Stimulated activated effector memory CD8-positive, alpha-beta T cell treated with anti-CD3 and anti-CD28 coated beads, Interleukin-12 subunit alpha, Interleukin-12 subunit beta, amount 100 ng/mL, for 72 hours (primary cell): ENCODE results near the gene OPA1.

Experiments used
- ATAC-seq: fragments of 150-1000 bp; cut with Tn5 transposase; 2 replicates; pipeline ENCODE4 v1.10.0; 2021
- DNase-seq, 2 donors: peaks; one replicate each; pipeline ENCODE4 v3.0.0; 2021 to 2022; ENCODE audit warnings: low spot score in 2 of 2
- H3K27ac Mint-ChIP-seq: one replicate; pipeline ENCODE4 v1.8.0; 2022; ENCODE audit warnings: mild to moderate bottlenecking, mixed read lengths
- H3K36me3 Mint-ChIP-seq: one replicate; pipeline ENCODE4 v1.8.0; 2022; ENCODE audit warnings: mild to moderate bottlenecking, mixed read lengths
- H3K4me1 Mint-ChIP-seq: one replicate; pipeline ENCODE4 v1.8.0; 2022; ENCODE audit warnings: mixed read lengths
- H3K4me3 Mint-ChIP-seq: one replicate; pipeline ENCODE4 v1.8.0; 2022; ENCODE audit warnings: mild to moderate bottlenecking, mixed read lengths
- H3K9me3 Mint-ChIP-seq: one replicate; pipeline ENCODE4 v1.8.0; 2022; ENCODE audit warnings: mixed read lengths

The OPA1 gene

DNA sequence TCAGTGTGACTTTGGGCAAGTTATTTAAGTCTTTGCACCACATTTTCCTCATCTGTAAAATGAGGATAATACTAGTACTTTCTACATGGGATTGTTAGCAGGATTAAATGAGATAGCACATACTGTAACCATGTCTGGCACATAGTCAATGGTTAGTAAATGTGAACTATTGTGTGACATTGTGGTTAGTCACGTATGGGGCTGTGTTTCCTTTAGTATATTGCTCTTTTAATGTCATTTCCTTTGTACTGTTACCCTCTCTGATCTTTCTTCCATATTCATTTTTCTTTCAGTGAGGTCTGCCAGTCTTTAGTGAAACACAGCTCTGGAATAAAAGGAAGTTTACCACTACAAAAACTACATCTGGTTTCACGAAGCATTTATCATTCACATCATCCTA, 21.4 kb downstream of the OPA1 start:
- Mint-ChIP-seq H3K9me3 (peaks cover 2% of the 10 kb centered on the region), H3K4me1 (peaks cover 25% of the 10 kb centered on the region), H3K4me3 (no peak overlapping the region), H3K27ac (peak overlapping the region; percentile 30), H3K36me3 (peaks cover 52% of the 10 kb centered on the region)
- peak; percentile 60 for ATAC-seq
- no peak for DNase-seq

DNA sequence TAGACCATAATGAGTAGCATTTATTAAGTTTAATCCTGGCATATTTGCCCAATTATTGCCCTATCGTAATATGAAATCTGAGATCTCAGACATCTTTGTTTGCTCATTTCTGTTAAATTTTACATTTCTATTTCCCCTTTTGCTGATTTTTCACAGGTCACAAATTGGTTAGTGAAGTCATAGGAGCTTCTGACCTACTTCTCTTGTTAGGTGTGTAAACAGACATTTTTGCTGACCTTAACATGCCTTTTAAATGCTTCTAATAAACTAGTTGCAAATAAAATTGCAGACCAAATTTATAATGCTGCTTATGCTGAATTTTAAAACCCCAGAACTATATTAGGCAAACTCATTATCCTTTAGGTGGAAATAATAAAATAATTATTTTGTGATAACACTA, 24.6 kb downstream of the OPA1 start:
- DNase-seq, result no peak
- no peak for ATAC-seq
- Mint-ChIP-seq H3K27ac (no peak overlapping the region), H3K4me3 (no peak overlapping the region), H3K4me1 (peaks cover 42% of the 10 kb centered on the region), H3K9me3 (no peaks in the 10 kb centered on the region), H3K36me3 (peaks cover 84% of the 10 kb centered on the region)

DNA sequence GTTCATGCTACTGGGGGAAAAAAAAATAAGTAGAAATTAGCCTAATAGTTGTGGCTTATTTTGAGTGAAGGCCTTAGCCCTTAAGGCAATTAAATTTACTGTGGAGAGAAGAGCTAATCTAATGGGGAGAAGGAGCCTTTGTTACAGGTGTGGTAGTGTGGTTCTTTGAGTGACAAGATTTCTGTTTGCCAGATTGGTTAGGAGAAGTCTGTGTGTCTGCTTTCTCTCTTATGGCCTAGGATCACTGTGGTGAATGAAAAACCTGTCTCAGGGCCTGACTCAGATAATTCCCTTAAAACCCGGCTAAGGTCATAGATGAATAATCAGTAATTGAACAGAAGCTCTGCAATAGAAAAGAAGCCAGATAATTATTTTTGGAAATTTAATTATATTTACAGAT, 27.0 kb downstream of the OPA1 start:
- Mint-ChIP-seq H3K4me1 (peaks cover 37% of the 10 kb centered on the region), H3K9me3 (no peaks in the 10 kb centered on the region), H3K36me3 (peaks cover 98% of the 10 kb centered on the region), H3K4me3 (no peak overlapping the region), H3K27ac (peak overlapping the region; percentile 13)
- ATAC-seq (peak; percentile 73), DNase-seq (no peak)

DNA sequence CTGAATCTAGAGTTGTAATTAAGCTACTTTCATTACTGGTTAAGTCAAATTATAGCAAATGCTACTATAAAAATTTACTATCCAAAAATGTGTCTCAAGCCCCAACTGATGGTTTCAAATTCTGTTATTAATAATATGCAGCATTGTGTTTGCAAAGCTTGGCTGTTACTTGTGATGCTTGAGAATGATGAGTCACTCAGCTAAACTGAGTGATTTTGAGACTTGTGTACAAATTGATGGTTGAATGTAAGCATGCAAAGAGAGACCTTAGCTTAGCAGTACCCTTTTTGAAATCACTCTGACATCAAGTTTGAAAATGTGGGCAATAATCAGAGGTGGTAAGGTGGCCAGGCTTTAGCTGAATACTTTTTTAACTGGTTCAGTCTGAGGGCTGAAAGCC, 27.6 kb downstream of the OPA1 start:
- ATAC-seq (peak; percentile 98), DNase-seq (no peak)
- Mint-ChIP-seq H3K36me3 (peaks cover 98% of the 10 kb centered on the region), H3K4me1 (peaks cover 37% of the 10 kb centered on the region), H3K27ac (peak overlapping the region; percentile 13), H3K9me3 (no peaks in the 10 kb centered on the region), H3K4me3 (no peak overlapping the region)

DNA sequence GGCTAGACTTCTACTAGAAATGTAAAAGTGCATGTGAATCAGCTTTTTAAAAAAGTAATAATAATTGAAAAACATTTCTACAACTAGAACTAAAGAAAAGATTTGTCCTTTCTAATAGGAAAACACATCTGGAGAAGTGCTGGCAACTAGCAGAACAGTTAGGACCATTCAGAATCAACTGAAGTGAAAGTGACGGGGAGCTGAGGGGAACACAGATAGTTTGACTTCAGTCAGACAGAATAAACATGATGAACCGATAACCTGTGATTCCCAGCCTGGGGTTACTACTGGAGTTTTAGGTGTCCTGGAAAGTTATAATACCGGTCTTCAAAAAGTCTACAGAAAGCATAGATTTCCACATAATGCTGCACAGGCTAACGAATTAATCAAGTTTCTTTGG, 28.1 kb downstream of the OPA1 start:
- H3K27ac Mint-ChIP-seq, result peak overlapping the region; percentile 13
- peaks cover 37% of the 10 kb centered on the region for H3K4me1 Mint-ChIP-seq
- ATAC-seq (no peak), DNase-seq (no peak)
- H3K9me3 Mint-ChIP-seq, result no peaks in the 10 kb centered on the region
- peaks cover 98% of the 10 kb centered on the region for H3K36me3 Mint-ChIP-seq
- no peak overlapping the region for H3K4me3 Mint-ChIP-seq

DNA sequence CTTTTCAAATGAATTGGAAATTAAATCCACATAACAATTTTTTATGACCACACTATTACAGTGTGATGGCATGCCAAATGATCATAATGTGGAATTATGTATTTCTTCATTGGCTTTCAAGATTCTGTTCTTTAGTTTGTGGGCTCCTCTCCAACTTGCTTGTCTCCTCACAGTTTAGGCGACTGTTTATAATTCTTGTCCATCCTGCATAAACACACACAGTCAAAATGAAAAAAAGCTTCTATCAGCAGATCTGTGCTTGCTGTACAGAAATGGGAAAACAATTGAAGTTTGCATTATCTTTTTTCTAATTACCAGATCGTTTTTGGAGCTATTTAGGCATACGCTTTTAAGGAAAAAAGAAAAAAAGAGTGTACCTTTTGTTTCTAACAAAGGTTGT, 37.0 kb downstream of the OPA1 start:
- H3K4me3 Mint-ChIP-seq, result no peak overlapping the region
- no peak overlapping the region for H3K27ac Mint-ChIP-seq
- H3K36me3 Mint-ChIP-seq, result peaks cover 61% of the 10 kb centered on the region
- no peaks in the 10 kb centered on the region for H3K4me1 Mint-ChIP-seq
- DNase-seq (no peak), ATAC-seq (no peak)
- no peaks in the 10 kb centered on the region for H3K9me3 Mint-ChIP-seq

DNA sequence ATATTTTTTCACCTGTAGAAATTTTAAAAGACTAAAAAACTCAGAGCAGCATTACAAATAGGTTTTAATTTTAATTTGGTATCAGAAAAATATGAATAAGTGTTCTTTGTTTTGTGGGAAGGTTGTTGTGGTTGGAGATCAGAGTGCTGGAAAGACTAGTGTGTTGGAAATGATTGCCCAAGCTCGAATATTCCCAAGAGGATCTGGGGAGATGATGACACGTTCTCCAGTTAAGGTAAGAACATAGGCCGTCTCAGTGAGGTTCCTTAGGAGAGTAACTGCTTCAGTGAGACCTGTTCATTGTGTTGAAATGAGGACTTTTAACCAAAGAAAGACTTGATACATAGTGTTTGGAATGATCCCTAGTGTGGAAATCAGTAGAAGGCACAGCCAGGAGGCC, 44.8 kb downstream of the OPA1 start:
- Mint-ChIP-seq H3K9me3 (no peaks in the 10 kb centered on the region), H3K36me3 (peaks cover 12% of the 10 kb centered on the region), H3K27ac (no peak overlapping the region), H3K4me3 (no peak overlapping the region), H3K4me1 (no peaks in the 10 kb centered on the region)
- ATAC-seq (no peak), DNase-seq (no peak)

DNA sequence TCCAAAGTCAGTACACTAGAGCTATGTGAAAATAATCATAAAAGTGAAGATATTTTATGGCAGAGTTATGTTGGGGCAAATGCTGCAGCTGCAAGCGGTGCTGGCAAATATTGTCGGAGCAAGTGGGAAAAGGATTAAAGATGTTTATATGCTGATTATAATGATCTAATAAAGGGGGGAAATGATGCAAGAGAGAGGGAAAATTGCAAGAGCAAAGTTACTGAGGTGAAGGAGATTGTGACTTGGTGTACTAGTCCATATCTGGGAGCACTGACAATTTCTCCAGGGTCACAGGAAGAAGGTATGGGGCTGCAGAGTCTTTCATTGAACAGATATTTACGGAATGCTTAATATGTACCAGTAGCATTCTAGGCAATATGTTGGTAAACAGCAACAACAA, 45.8 kb downstream of the OPA1 start:
- Mint-ChIP-seq H3K4me1 (no peaks in the 10 kb centered on the region), H3K36me3 (peaks cover 22% of the 10 kb centered on the region), H3K9me3 (no peaks in the 10 kb centered on the region), H3K27ac (no peak overlapping the region), H3K4me3 (no peak overlapping the region)
- DNase-seq, result no peak
- ATAC-seq, result no peak

DNA sequence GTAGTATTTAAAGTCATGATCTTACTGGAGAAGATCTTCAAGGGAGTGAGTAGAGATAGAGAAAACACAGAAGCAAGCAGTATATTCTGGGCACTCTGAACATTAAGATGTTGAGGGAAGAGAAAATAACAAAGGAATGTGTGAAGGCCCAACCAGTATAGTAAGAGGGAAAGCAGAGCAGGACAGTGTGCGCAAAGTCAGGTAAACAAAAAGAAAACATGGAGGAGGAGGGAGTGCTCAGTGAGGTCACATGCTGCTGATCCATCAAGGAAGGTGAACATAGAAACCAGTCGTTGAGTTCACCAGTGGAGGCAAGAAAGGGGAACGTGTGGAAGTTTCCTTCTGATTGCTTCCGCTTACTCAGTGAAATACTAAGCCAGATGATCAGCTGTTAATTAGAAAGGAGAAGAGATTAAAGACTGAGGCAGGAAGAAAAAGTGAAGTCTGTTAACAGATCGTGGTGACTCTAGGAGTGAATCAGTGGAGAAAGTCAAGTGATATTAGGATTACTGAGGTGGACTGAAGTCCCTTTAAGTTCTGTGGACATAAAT, 47.2 kb downstream of the OPA1 start:
- Mint-ChIP-seq H3K4me1 (no peaks in the 10 kb centered on the region), H3K9me3 (no peaks in the 10 kb centered on the region), H3K4me3 (no peak overlapping the region), H3K27ac (no peak overlapping the region), H3K36me3 (peaks cover 36% of the 10 kb centered on the region)
- ATAC-seq (no peak), DNase-seq (no peak)

DNA sequence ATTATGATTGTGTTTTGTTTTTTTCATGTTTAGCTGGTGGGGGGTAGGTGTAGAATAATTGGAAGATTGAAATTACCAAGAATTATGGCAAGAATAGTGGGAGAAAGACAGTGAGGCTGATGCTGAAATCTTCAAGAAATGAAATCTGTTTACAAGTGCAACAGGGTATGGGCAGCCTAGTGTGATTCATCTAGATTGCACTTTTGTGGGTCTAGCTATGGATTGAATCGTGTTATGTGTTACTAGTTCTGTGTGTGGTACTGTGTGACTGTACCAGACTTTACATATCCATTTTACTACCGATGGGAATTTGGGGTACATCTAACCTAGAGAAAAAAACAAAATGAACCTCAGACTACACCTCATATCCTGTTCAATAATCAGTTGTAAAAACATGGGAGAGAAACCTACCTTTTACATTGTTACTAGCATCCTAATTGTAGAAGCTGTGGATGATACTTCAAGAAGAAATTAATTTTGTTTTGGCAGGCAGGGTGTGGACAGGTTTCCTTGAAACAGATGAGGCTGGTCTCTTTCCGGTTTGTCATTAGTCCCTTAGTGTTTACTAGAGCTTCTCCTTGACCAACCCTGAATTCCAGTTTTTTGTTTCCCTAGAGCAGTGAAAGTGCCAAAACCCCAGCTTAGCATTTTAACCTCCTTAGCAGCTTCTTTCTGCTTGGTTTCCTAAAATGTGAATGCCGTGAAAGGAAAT, 47.9 kb downstream of the OPA1 start:
- H3K27ac Mint-ChIP-seq, result no peak overlapping the region
- H3K4me1 Mint-ChIP-seq, result no peaks in the 10 kb centered on the region
- H3K36me3 Mint-ChIP-seq, result peaks cover 43% of the 10 kb centered on the region
- DNase-seq (no peak), ATAC-seq (no peak)
- no peak overlapping the region for H3K4me3 Mint-ChIP-seq
- H3K9me3 Mint-ChIP-seq, result no peaks in the 10 kb centered on the region

DNA sequence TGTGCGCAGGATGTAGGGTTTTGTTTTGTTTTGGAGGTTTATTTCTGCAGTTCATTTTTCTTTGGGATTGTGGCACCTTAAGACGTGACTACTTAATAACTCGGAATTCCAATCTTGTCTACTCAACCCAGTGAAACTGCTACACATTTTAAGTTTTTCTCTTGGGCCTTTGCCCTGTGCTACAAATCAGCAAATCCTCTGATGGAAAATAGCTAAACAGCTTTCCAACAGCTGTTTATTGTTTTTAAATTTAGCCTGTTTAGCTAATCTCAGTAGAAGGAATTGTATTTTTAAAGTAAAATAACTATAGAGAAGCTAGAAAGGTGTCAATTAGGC, 48.4 kb downstream of the OPA1 start:
- Mint-ChIP-seq H3K36me3 (peaks cover 48% of the 10 kb centered on the region), H3K27ac (no peak overlapping the region), H3K4me3 (no peak overlapping the region), H3K4me1 (no peaks in the 10 kb centered on the region), H3K9me3 (no peaks in the 10 kb centered on the region)
- DNase-seq (no peak), ATAC-seq (no peak)

DNA sequence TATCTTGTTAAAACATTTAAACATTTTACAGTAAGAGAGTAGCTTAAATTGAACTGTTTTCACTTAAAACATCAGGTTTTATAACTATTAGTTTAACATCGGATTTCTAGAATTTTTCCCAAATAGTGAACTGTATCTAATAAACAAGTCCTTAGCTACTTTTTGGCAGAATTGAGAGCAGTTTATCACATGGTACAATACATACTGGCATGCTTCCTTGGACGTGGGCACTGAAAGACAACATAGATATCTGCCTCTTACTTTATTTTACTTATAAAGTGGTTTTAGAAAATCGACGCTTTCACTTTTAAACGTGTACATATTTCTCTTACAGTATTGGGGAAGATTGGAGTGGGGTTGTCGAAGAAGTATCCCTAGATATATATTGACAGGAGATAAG, 52.8 kb downstream of the OPA1 start:
- Mint-ChIP-seq H3K4me3 (no peak overlapping the region), H3K4me1 (no peaks in the 10 kb centered on the region), H3K36me3 (peaks cover 92% of the 10 kb centered on the region), H3K9me3 (no peaks in the 10 kb centered on the region), H3K27ac (no peak overlapping the region)
- no peak for ATAC-seq
- no peak for DNase-seq

DNA sequence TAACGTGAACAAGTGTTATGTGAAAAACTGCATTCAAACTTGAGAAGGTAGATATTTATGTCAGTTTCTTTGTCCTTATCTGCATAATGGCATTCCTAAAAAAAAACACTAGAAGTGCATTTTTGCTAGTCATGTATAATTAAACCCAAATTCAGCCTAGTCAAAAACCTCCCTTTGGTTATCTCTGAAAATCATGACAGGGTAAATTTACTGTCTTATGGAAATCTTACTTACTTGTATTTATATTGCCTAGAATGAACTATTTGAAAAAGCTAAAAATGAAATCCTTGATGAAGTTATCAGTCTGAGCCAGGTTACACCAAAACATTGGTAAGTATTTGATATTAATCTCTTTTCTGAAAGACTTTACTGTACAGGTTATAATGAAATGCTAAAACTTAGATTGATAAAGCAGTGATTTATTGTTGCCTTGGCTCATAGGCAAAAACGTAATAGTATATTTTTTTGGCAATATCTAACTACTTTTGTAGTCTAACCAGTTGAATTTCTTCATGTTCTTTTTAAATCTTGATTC, 55.6 kb downstream of the OPA1 start:
- no peaks in the 10 kb centered on the region for H3K9me3 Mint-ChIP-seq
- DNase-seq, result no peak
- H3K27ac Mint-ChIP-seq, result no peak overlapping the region
- no peak for ATAC-seq
- H3K4me3 Mint-ChIP-seq, result no peak overlapping the region
- no peaks in the 10 kb centered on the region for H3K4me1 Mint-ChIP-seq
- peaks cover 96% of the 10 kb centered on the region for H3K36me3 Mint-ChIP-seq

DNA sequence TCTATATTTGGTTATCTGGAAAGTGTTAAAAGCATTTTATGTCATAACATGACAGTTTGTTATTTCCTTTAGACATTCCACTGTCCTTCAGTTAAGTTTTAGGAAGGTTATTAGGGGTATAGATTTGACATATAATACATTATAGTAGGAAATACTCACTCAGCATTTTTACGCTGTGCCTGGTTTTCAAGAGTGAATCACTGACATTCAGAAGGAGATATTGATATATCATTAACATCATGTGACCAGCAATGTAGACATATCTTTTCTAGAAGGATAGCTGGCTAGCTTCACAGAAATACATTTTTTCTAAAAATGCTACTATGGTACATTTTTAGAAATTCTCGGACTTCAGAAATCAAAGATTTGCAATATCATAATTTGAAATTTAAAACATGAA, 57.6 kb downstream of the OPA1 start:
- ATAC-seq (no peak), DNase-seq (no peak)
- Mint-ChIP-seq H3K27ac (no peak overlapping the region), H3K4me3 (no peak overlapping the region), H3K9me3 (no peaks in the 10 kb centered on the region), H3K4me1 (no peaks in the 10 kb centered on the region), H3K36me3 (peaks cover 96% of the 10 kb centered on the region)

DNA sequence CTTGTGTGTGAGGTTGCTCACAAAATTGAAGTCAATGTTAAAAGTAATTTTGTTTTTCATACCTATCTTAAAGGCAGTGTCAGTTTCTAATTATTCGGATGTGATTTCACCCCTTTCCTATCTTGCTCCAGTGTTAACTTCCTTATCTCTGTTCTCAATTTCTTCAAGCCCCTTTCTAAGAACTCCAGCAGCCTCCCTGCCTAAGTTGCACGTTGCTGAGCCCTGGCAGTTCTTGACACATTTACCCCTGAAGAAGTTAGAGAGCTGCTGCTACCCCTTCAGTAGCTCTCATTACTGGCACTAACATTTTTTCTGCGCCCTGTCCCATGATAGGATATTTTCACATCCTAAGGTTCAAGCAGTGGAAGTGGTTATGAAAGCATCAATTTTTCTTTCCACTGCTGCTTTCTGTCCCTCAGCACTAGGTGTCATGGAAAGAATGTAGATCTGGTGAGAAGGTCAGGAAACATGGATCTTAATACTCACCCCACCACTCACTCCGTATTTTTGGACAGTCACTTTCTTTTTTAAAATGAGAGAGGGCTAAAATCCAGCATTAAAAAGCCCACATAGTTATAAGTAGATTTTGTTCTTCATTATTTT, 62.9 kb downstream of the OPA1 start:
- H3K36me3 Mint-ChIP-seq, result peaks cover 96% of the 10 kb centered on the region
- H3K9me3 Mint-ChIP-seq, result no peaks in the 10 kb centered on the region
- no peaks in the 10 kb centered on the region for H3K4me1 Mint-ChIP-seq
- no peak overlapping the region for H3K4me3 Mint-ChIP-seq
- ATAC-seq (no peak), DNase-seq (no peak)
- peak overlapping the region; percentile 59 for H3K27ac Mint-ChIP-seq

DNA sequence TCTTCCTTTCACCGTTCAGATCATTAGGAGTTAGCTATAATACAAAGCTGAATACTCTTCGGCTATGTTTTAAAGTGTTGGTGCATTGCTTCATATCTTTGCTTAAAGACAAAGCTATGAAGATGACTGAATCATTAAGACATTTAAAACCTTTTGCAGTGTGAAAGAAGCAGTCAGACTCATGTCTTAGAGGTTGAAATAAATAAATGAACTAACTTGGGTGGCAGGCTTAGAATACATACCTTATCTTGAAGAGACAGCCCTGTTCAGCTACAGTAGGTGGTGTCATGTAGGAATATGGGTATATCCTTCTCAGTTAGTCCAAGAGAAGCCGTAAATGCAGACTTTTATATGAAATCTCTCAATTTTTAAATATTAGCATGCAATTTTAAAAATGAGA, 63.4 kb downstream of the OPA1 start:
- Mint-ChIP-seq H3K9me3 (no peaks in the 10 kb centered on the region), H3K27ac (peak overlapping the region; percentile 59), H3K36me3 (peaks cover 96% of the 10 kb centered on the region), H3K4me1 (no peaks in the 10 kb centered on the region), H3K4me3 (no peak overlapping the region)
- ATAC-seq, result no peak
- no peak for DNase-seq
